Activated T-helper 1 cell treated with Interleukin-2 at 50 U/mL for 16 hours (primary cell): ENCODE measurements around the gene FPR3.

ENCODE experiments used
- DNase-seq: peaks from one replicate; pipeline ENCODE4 v3.0.0-alpha.2; 2020; ENCODE audit warnings: low read depth

The FPR3 gene

DNA sequence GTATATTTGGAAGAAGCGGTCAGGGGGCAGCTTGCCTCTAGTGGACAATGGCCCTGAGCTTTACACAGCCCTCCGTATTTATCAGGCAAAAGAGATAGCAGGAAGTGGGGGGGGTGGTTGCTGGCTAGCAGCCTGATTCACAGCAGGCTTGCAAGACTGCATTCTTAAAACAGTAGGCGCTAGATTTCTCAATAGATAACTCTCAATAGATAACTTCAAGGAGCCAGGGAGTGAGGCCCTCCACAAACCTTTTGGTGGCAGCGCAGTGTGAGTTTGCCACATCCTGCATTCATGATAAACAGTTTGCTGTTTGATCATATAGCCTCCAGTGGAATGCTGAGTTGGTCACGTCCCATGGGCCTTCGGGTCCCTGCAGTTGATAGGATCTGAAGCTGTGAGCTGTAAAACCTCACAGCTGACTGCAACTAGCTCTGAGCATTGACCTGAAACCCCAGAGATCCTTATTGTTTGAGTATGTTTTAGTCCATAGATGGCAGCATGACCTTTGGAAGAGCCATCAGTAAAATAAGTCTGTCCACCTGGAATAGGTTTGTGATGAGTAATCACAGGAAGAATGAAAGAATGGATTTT, 12.2 kb downstream of the FPR3 start:
- DNase-seq: no peak

DNA sequence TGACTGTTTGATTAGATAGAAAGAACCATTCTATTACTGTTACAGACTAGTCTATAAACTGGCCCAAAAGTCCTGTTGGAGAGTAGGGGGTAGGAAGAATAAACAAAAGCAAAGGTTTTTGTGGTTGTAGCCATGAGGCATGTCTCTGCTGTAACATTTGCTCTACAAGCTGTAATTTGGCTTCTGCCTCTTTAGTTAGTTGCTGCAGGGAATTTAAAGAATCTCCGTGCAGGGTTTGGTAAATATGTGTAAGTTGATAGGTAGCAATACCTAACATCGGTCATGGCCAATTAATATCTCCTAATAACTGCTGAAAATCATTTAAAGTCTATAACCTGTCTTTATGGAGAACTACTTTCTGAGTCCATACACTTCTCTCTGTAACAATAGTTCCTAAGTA, 13.0 kb downstream of the FPR3 start:
- DNase-seq: no peak

- DNase-seq: no peak
Observed at GRCh38 chr19:51808333-51808986, 13.5 kb downstream of the FPR3 start.

- no peak for DNase-seq
Observed at GRCh38 chr19:51809787-51810186, 14.8 kb downstream of the FPR3 start.

- no peak for DNase-seq
Observed at GRCh38 chr19:51810223-51810622, 15.3 kb downstream of the FPR3 start.

DNA sequence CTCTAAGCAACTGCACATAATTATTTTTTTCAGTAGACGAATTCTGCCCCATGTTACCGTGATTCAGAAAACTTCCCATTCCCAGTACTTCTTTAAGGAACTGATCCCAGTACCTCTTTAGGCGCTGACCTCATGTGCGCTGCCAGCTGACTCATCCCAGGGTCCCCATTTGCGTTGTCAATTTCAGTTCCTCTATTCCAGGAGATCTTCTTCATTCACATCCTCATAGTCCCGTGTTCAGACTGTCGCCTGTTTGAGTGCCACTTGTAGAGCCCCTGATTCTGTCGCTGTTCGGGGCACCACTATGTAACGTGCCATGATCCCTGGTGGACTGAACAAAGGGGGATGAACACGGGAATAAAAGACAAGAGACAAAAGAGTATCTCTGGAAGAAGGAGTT, 16.4 kb downstream of the FPR3 start:
- DNase-seq: no peak

DNA sequence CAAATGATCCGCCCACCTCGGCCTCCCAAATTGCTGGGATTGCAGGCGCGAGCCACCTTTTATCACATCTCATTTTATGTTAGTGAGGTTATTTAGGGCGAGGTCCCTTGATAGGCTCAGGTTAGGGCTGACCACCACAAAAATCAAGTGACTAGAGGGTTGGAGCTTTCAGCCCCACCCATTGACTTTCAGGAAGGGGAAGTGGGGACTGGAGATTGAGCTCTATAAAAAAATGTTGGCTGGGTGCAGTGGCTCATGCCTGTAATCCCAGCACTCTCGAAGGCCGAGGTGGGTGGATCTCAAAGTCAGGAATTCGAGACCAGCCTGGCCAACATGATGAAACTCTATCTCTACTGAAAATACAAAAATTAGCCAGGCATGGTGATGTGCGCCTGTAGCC, 20.1 kb downstream of the FPR3 start:
- DNase-seq: no peak

- no peak for DNase-seq
Observed at GRCh38 chr19:51816711-51817110, 21.8 kb downstream of the FPR3 start.

- DNase-seq: no peak
Observed at GRCh38 chr19:51820011-51820410, 25.1 kb downstream of the FPR3 start.

- DNase-seq: no peak
Observed at GRCh38 chr19:51820831-51821446, 26.0 kb downstream of the FPR3 start.

- no peak for DNase-seq
Observed at GRCh38 chr19:51821456-51821855, 26.5 kb downstream of the FPR3 start.

- DNase-seq: no peak
Observed at GRCh38 chr19:51821921-51822320, 27.0 kb downstream of the FPR3 start.

- DNase-seq: no peak
Observed at GRCh38 chr19:51822325-51822724, 27.4 kb downstream of the FPR3 start.

DNA sequence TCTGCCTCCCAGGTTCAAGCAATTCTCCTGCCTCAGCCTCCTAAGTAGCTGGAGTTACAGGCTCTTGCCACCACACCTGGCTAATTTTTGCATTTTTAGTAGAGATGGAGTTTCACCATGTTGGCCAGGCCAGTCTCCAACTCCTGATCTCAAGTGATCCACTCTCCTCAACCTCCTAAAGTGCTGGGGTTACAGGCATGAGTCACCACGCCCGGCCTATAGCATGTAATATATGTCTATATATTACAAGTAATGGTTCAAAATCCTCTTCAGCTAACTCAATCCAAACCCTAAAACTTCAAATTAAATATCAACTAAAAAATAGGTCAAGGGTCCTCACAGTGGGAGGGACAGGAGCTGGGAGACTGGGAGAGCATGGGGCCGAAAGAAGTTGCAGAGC, 28.0 kb downstream of the FPR3 start:
- no peak for DNase-seq

- no peak for DNase-seq
Observed at GRCh38 chr19:51824281-51825005, 29.5 kb downstream of the FPR3 start.

- DNase-seq: no peak
Observed at GRCh38 chr19:51830274-51830673, 35.3 kb downstream of the FPR3 start.

- no peak for DNase-seq
Observed at GRCh38 chr19:51837145-51837544, 42.2 kb downstream of the FPR3 start.

DNA sequence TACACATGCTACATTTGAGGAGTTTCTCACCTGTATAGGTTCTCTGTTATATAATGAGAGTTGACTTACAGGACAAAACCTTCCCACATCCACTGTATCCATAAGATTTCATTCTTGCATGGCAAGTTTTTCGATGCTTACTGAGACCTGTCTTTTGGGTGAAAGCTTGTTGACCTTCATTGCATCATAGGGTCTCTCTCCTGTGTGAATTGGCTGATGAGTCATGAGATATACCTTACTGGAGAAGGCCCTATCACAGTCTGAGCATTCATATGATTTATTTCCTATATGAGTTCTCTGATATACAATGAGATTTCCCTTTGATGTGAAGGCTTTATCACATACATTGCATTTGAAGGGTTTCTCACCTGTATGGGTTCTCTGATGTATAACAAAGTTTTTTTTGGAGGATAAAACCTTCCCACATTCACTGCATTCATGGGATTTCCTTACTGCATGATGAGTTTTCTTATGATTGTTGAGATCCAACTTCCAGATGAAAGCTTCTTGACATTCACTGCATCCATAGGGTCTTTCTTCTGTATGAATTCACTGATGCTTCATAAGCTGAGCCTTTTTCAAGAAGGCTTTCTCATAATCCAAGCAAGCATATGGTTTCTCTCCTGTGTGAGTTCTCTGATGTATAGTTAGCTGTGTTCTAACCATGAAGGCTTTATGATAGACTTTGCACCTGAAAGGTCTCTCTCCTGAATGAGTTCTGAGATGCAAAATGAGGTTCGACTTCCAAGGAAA, 67.1 kb downstream of the FPR3 start:
- DNase-seq: no peak

DNA sequence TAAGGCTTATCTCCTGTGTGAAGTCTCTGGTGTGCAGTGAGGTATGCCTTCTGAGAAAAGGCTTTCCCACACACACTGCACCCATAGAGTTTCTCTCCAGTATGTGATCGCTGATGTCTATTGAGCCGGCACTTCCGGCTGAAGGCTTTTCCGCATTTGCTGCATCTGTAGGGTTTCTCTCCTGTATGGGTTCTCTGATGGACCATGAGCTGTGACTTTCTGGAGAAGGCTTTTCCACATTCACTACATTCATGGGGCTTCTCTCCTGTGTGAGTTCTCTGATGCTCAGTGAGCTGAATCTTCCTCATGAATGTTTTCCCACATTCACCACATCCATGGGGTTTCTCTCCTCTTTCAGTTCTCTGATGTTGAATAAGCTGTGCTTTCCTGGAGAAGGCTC, 78.1 kb downstream of the FPR3 start:
- DNase-seq: no peak
